H1 (cell line): ENCODE data around the gene ZDHHC1. TPM values are rescaled to one million over a fixed set of nuclear protein-coding genes. Genes with fewer than 3 reads are reported as not detected.

Experiments
- CTCF ChIA-PET: fragments of 300-600 bp; sonication (Branson Sonifier 250); formaldehyde crosslinking; loops from one replicate; lab custom pipeline; 2021; ENCODE audit not compliant: partially characterized antibody; lab: Charles Lee
- POLR2A ChIA-PET: fragments of 300-600 bp; sonication (Branson Sonifier 250); formaldehyde crosslinking; loops from one replicate; lab custom pipeline; 2021; ENCODE audit warnings: inconsistent platforms; ENCODE audit not compliant: partially characterized antibody; lab: Charles Lee
- DNase-seq, 2 experiments: peaks; one replicate each; pipeline versions ENCODE4 v3.0.0 to v3.0.0-alpha.2; 2010 to 2022; ENCODE audit warnings: low spot score in 2 of 2, low read depth in 1 of 2, mixed read lengths in 1 of 2
- FAIRE-seq: peaks from 2 replicates; lab custom pipeline; 2011; peaks lifted over from hg19 to GRCh38; lab: Jason Lieb, UNC
- H2AFZ ChIP-seq: 2 replicates; pipeline ENCODE4 v1.8.1; 2012; ENCODE audit warnings: low read length, inconsistent platforms
- H2AK5ac ChIP-seq: 2 replicates; pipeline ENCODE4 v1.6.1; 2013; ENCODE audit warnings: low read depth, low read length
- H2BK120ac ChIP-seq: replicated peaks from 2 replicates; pipeline ENCODE3; 2013; ENCODE audit warnings: low read depth, low read length, inconsistent platforms
- H2BK12ac ChIP-seq: 2 replicates; pipeline ENCODE4 v1.6.1; 2013; ENCODE audit warnings: low read depth, low read length
- H2BK15ac ChIP-seq: 2 replicates; pipeline ENCODE4 v1.6.1; 2013; ENCODE audit warnings: low read length
- H2BK20ac ChIP-seq: 2 replicates; pipeline ENCODE4 v1.6.1; 2013; ENCODE audit warnings: low read length
- H2BK5ac ChIP-seq: 2 replicates; pipeline ENCODE4 v1.6.1; 2013; ENCODE audit warnings: low read depth, low read length
- H3K14ac ChIP-seq: 2 replicates; pipeline ENCODE4 v1.6.1; 2013; ENCODE audit warnings: inconsistent platforms; ENCODE audit not compliant: insufficient read length
- H3K18ac ChIP-seq: 2 replicates; pipeline ENCODE4 v1.6.1; 2013; ENCODE audit warnings: low read length; ENCODE audit errors: extremely low read depth
- H3K23ac ChIP-seq: 2 replicates; pipeline ENCODE4 v1.6.1; 2013; ENCODE audit warnings: inconsistent platforms; ENCODE audit not compliant: insufficient read length
- H3K23me2 ChIP-seq: 2 replicates; pipeline ENCODE4 v1.6.1; 2013; ENCODE audit warnings: low read depth, low read length
- H3K27ac ChIP-seq: 2 replicates; pipeline ENCODE4 v1.6.1; 2011; ENCODE audit warnings: low read depth, low read length, inconsistent platforms
- H3K27me3 ChIP-seq, 4 experiments: replicated peaks in 1 of 4; 1 replicate in 1 of 4; 2 replicates in 3 of 4; pipeline versions ENCODE4 v1.6.1 to v1.8.1; 2011 to 2013; ENCODE audit warnings: low read length in 3 of 4, mild to moderate bottlenecking in 3 of 4, inconsistent platforms in 2 of 4, mixed read lengths in 2 of 4, moderate library complexity in 1 of 4; ENCODE audit not compliant: control insufficient read depth in 3 of 4, insufficient read depth in 3 of 4; ENCODE audit errors: extremely low read depth in 1 of 4
- H3K36me3 ChIP-seq, 4 experiments: 2 replicates each; pipeline versions ENCODE4 v1.6.1 to v1.8.1; 2011 to 2013; ENCODE audit warnings: mild to moderate bottlenecking in 4 of 4, low read length in 3 of 4, moderate library complexity in 2 of 4, control low read depth in 1 of 4, inconsistent platforms in 1 of 4; ENCODE audit not compliant: insufficient read depth in 4 of 4, control insufficient read depth in 2 of 4
- H3K4ac ChIP-seq: replicated peaks from 2 replicates; pipeline ENCODE3; 2013; ENCODE audit warnings: low read length, low read depth, mixed read lengths, inconsistent platforms; ENCODE audit not compliant: insufficient read length
- H3K4me1 ChIP-seq, 4 experiments: replicated peaks in 1 of 4; 1 replicate in 1 of 4; 2 replicates in 3 of 4; pipeline versions ENCODE4 v1.6.1 to v1.8.1; 2011 to 2013; ENCODE audit warnings: low read length in 3 of 4, inconsistent platforms in 2 of 4, mixed read lengths in 1 of 4; ENCODE audit not compliant: insufficient read depth in 4 of 4, control insufficient read depth in 3 of 4
- H3K4me2 ChIP-seq, 2 experiments: 2 replicates each; pipeline versions ENCODE4 v1.6.1 to v1.8.1; 2011 to 2013; ENCODE audit warnings: low read depth in 2 of 2, low read length in 2 of 2, control low read depth in 1 of 2, inconsistent platforms in 1 of 2, mild to moderate bottlenecking in 1 of 2; ENCODE audit not compliant: insufficient read depth in 1 of 2
- H3K4me3 ChIP-seq, 4 experiments: fragments of 200-600, 300-600 bp in 1 of 4; sonication (generic), shearing (Covaris generic), sonication (Bioruptor Twin) in 1 of 4; 2 replicates each; pipeline versions ENCODE4 v1.5.1 to v1.8.1; 2011 to 2016; ENCODE audit warnings: low read length in 4 of 4, low read depth in 3 of 4, control low read depth in 2 of 4, inconsistent platforms in 2 of 4, mild to moderate bottlenecking in 2 of 4, mixed read lengths in 1 of 4, moderate library complexity in 1 of 4; ENCODE audit not compliant: insufficient read depth in 2 of 4; ENCODE audit errors: extremely low read depth in 1 of 4
- H3K56ac ChIP-seq: replicated peaks from 2 replicates; pipeline ENCODE3; 2013; ENCODE audit warnings: low read depth, mild to moderate bottlenecking, mixed read lengths, low read length, inconsistent platforms; ENCODE audit not compliant: insufficient read length
- H3K79me1 ChIP-seq: 2 replicates; pipeline ENCODE4 v1.6.1; 2013; ENCODE audit warnings: low read depth, low read length, control low read depth
- H3K79me2 ChIP-seq, 2 experiments: 2 replicates each; pipeline versions ENCODE4 v1.6.1 to v1.8.1; 2012 to 2013; ENCODE audit warnings: low read length in 2 of 2, mild to moderate bottlenecking in 2 of 2, inconsistent platforms in 1 of 2; ENCODE audit not compliant: insufficient read depth in 2 of 2, control insufficient read depth in 1 of 2
- H3K9ac ChIP-seq, 4 experiments: replicated peaks in 1 of 4; 1 replicate in 1 of 4; 2 replicates in 3 of 4; pipeline versions ENCODE4 v1.6.1 to v1.8.1; 2011 to 2013; ENCODE audit warnings: low read depth in 3 of 4, low read length in 3 of 4, control low read depth in 2 of 4, mild to moderate bottlenecking in 2 of 4, moderate library complexity in 2 of 4, inconsistent platforms in 1 of 4; ENCODE audit errors: extremely low read depth in 1 of 4
- H3K9me3 ChIP-seq, 2 experiments: 2 replicates each; pipeline versions ENCODE4 v1.6.1 to v1.8.1; 2012 to 2013; ENCODE audit warnings: mild to moderate bottlenecking in 2 of 2, moderate library complexity in 2 of 2, control low read depth in 1 of 2, inconsistent platforms in 1 of 2, low read depth in 1 of 2, low read length in 1 of 2, mixed read lengths in 1 of 2; ENCODE audit not compliant: insufficient read depth in 2 of 2
- H4K20me1 ChIP-seq, 2 experiments: replicated peaks in 1 of 2; 2 replicates each; pipeline versions ENCODE3 to v1.8.1; 2011 to 2013; ENCODE audit warnings: inconsistent platforms in 2 of 2, low read length in 2 of 2, mild to moderate bottlenecking in 1 of 2; ENCODE audit not compliant: insufficient read depth in 2 of 2, control insufficient read depth in 1 of 2
- H4K5ac ChIP-seq: 2 replicates; pipeline ENCODE4 v1.6.1; 2013; ENCODE audit warnings: low read length, low read depth, mixed read lengths, inconsistent platforms; ENCODE audit not compliant: insufficient read length
- H4K8ac ChIP-seq: 2 replicates; pipeline ENCODE4 v1.8.0; 2013; ENCODE audit warnings: mild to moderate bottlenecking, moderate library complexity, low read length, inconsistent platforms; ENCODE audit not compliant: insufficient read depth; ENCODE audit errors: extremely low read depth
- H4K91ac ChIP-seq: replicated peaks from 2 replicates; pipeline ENCODE3; 2013; ENCODE audit warnings: low read length, mixed read lengths, inconsistent platforms; ENCODE audit not compliant: insufficient read length
- KDM5A ChIP-seq: fragments of 200-600 bp; IDR thresholded peaks from 2 replicates; pipeline ENCODE4 v1.7.1; 2012; ENCODE audit warnings: mild to moderate bottlenecking, low read length, inconsistent platforms, mixed read lengths
- SUZ12 ChIP-seq: fragments of 200-600 bp; sonication (generic); IDR thresholded peaks from 2 replicates; pipeline ENCODE4 v1.6.1; 2012; ENCODE audit warnings: mild to moderate bottlenecking, inconsistent platforms, low read length, moderate library complexity, mixed read lengths
- WGBS, 2 experiments: shearing (Covaris generic) in 1 of 2; methylation state at CpG; one replicate each; pipeline versions ENCODE4 v1.1.6 to v1.1.7; 2013 to 2015; ENCODE audit warnings: low lambda C conversion rate in 2 of 2, mixed read lengths in 2 of 2, inconsistent platforms in 1 of 2, low coverage in 1 of 2, missing lambda C conversion rate in 1 of 2; ENCODE audit not compliant: insufficient replicate concordance in 2 of 2, insufficient coverage in 1 of 2, insufficient read length in 1 of 2; ENCODE audit errors: extremely low coverage in 1 of 2, missing lambda C conversion rate in 1 of 2; 5-methylcytosine and 5-hydroxymethylcytosine counted together
- polyA plus RNA-seq, 7 experiments: library from polyadenylated mRNA; depleted of rRNA in 3 of 7; stranded (reverse) in 5 of 7; unstranded in 2 of 7; fragments of >200 nt in 5 of 7; fragments of 200-250 nt in 2 of 7; gene quantifications; 1 replicate in 5 of 7; 2 replicates in 1 of 7; 4 replicates in 1 of 7; pipeline versions ENCODE4 v1.2.1 to v1.2.3, GENCODE V29; 2011 to 2013; ENCODE audit warnings: missing spikeins in 2 of 7, mixed read lengths in 2 of 7
- total RNA-seq: library from RNA; stranded (reverse); fragmentation: NEBNext Ultra II Directional; extraction: Animal tissue kit (Norgen Biotek cat#: 25700); gene quantifications from 2 replicates; pipeline ENCODE4 v1.2.1, GENCODE V29; 2021

ZDHHC1 gene
- total and polyA plus RNA-seq, 2 of the 8 experiments (the other 6 are each of a cell fraction or from before 2014, with no cell fraction given): 3.1 to 4.9 TPM

GRCh38 chr16:67395105-67395457, 21.2 kb downstream of the ZDHHC1 start:
- H2BK5ac ChIP-seq: no peak overlapping the region; the same call in 1 of the 2 replicates
- FAIRE-seq (no peak), DNase-seq (no peak)
- no peak overlapping the region for H2AK5ac ChIP-seq
- no peaks in the 10 kb centered on the region for H3K79me2 ChIP-seq
- no peaks in the 10 kb centered on the region for H3K9me3 ChIP-seq
- no peak overlapping the region for H4K5ac ChIP-seq
- no peaks in the 10 kb centered on the region; the same call in 1 of the 2 replicates for H3K23me2 ChIP-seq
- no peaks in the 10 kb centered on the region for H3K79me1 ChIP-seq
- peak overlapping the region; percentile 93 for H2BK20ac ChIP-seq
- ChIA-PET POLR2A (interaction anchor here (1.0 to 2.1 kb wide), 3 partner anchors 10 to 109 kb away, joined by 3 to 8 read pairs (median 3); no protein-coding TSS in a partner anchor), CTCF (interaction anchor here (0.5 to 32.4 kb wide), 9 partner anchors 21 to 270 kb away, joined by 3 to 476 read pairs (median 5); partner anchors contain the start of gene ZDHHC1)
- H3K18ac ChIP-seq: no peak overlapping the region
- no peak overlapping the region for H3K14ac ChIP-seq
- peak overlapping the region; percentile 53; the same call in 1 of the 2 replicates for H2BK15ac ChIP-seq
- H3K4me2 ChIP-seq: peak overlapping the region; percentile 56 to 86; a peak in 3 of 4 replicates
- H3K27me3 ChIP-seq: peaks cover 24 to 57% (median 46%) of the 10 kb centered on the region in 4 experiments
- H2BK120ac ChIP-seq: no peak overlapping the region
- H3K4ac ChIP-seq: no peak overlapping the region
- H4K8ac ChIP-seq: peak overlapping the region; percentile 29; the same call in 1 of the 2 replicates
- H2AFZ ChIP-seq: no peak overlapping the region
- peaks cover 6 to 9% of the 10 kb centered on the region in 2 experiments for H4K20me1 ChIP-seq
- H3K9ac ChIP-seq: no peak overlapping the region
- no peak overlapping the region for H3K23ac ChIP-seq
- 0 out of 2 replicates have a peak, but pooled peaks have one; percentile 10 for TF ChIP-seq SUZ12
- TF ChIP-seq KDM5A: no peak
- H2BK12ac ChIP-seq: peak overlapping the region; percentile 10; the same call in 1 of the 2 replicates
- peak overlapping the region in 3 of 4 experiments; percentile 36 to 58 (median 42); a peak in 4 of 8 replicates for H3K4me3 ChIP-seq
- peak overlapping the region; percentile 51 for H4K91ac ChIP-seq
- H3K36me3 ChIP-seq: no peaks in the 10 kb centered on the region
- no peak overlapping the region for H3K56ac ChIP-seq
- H3K27ac ChIP-seq: no peak overlapping the region
- H3K4me1 ChIP-seq: peaks cover 0 to 39% (median 27%) of the 10 kb centered on the region in 4 experiments; a peak in 6 of 7 replicates
- WGBS, 2 experiments: 74% methylated on average over 8 of the region's 10 CpGs; no CpG with 5 or more reads in 1 of the 2 experiments
